ENCODE measurements around the gene CCDC178. TPM values are rescaled to one million over a fixed set of nuclear protein-coding genes. Genes with fewer than 3 reads are reported as not detected.
A peak's percentile ranks its signal among the peaks of the same experiment; 100 is the strongest.

CCDC178 gene
- 1 to 10 TPM in 1 of 4 donors, under 1 TPM in 1, not detected in 2; 0.73 to 1.1 TPM for total RNA-seq

GRCh38 chr18:33440060-33441043, at the start of gene CCDC178:
TSS of gene CCDC178 (minus strand) at chr18:33440721. CDS start at chr18:33412088, 28,633 bp downstream.
- intact Hi-C loops (cut with DNase I): no loop called here
- Histone ChIP-seq H3K27me3 (peaks cover 0 to 22% (median 0%) of the 10 kb centered on the region in 4 donors), H3K4me3 (peak within 1 kb of the TSS; percentile 34 to 74 (median 50)), H3K4me1 (peaks cover 0 to 15% (median 0%) of the 10 kb centered on the region in 3 donors), H3K36me3 (no peaks in the 10 kb centered on the region), H3K27ac (peak within 1 kb of the TSS in 3 of 4 donors; percentile 58 to 76 (median 73)), H3K9me3 (no peaks in the 10 kb centered on the region)
- DNase-seq: no peak
- 4 to 5% methylated on average over 42 to 47 of the region's 77 CpGs for WGBS, 2 donors
- TF ChIP-seq CTCF (IDR thresholded peaks at IDR 0.05) (peak in 5 of 6 experiments; percentile 8 to 39 (median 24)), POLR2A (IDR thresholded peaks at IDR 0.05) (no peak)

GRCh38 chr18:33483908-33484307, 43.4 kb upstream of the CCDC178 start:
- no peaks in the 10 kb centered on the region for H3K9me3 ChIP-seq
- H3K4me3 ChIP-seq: no peak overlapping the region
- WGBS, 2 donors: 54 to 68% methylated on average over 1 of the region's 1 CpG
- H3K36me3 ChIP-seq: no peaks in the 10 kb centered on the region
- no peaks in the 10 kb centered on the region for H3K27me3 ChIP-seq
- H3K4me1 ChIP-seq: no peaks in the 10 kb centered on the region
- intact Hi-C loops (cut with DNase I): no loop called here
- TF ChIP-seq CTCF (IDR thresholded peaks at IDR 0.05) (no peak), POLR2A (IDR thresholded peaks at IDR 0.05) (no peak)
- H3K27ac ChIP-seq: no peak overlapping the region
- no peak for DNase-seq

- no peak overlapping the region for H3K4me3 ChIP-seq
- H3K4me1 ChIP-seq: no peaks in the 10 kb centered on the region
- TF ChIP-seq CTCF (IDR thresholded peaks at IDR 0.05): no peak
- TF ChIP-seq POLR2A (IDR thresholded peaks at IDR 0.05): no peak
- H3K27me3 ChIP-seq: no peaks in the 10 kb centered on the region
- no peaks in the 10 kb centered on the region for H3K36me3 ChIP-seq
- 46 to 48% methylated on average over 3 of the region's 3 CpGs for WGBS, 2 donors
- no peak for DNase-seq
- no peak overlapping the region for H3K27ac ChIP-seq
- H3K9me3 ChIP-seq: no peaks in the 10 kb centered on the region
- intact Hi-C loops (cut with DNase I): no loop called here
Observed at GRCh38 chr18:33472509-33472908, 32.0 kb upstream of the CCDC178 start.

- no peaks in the 10 kb centered on the region for H3K27me3 ChIP-seq
- no peaks in the 10 kb centered on the region for H3K9me3 ChIP-seq
- no peak for TF ChIP-seq POLR2A (IDR thresholded peaks at IDR 0.05)
- no peak for TF ChIP-seq CTCF (IDR thresholded peaks at IDR 0.05)
- H3K4me3 ChIP-seq: no peak overlapping the region
- H3K27ac ChIP-seq: no peak overlapping the region
- intact Hi-C loops (cut with DNase I): no loop called here
- no peak for DNase-seq
- H3K4me1 ChIP-seq: no peaks in the 10 kb centered on the region
- no peaks in the 10 kb centered on the region for H3K36me3 ChIP-seq
- 87 to 94% methylated on average over 2 of the region's 2 CpGs for WGBS, 2 donors
Observed at GRCh38 chr18:33470216-33470615, 29.7 kb upstream of the CCDC178 start.

GRCh38 chr18:33469699-33470098, 29.2 kb upstream of the CCDC178 start:
- Histone ChIP-seq H3K9me3 (no peaks in the 10 kb centered on the region), H3K27me3 (no peaks in the 10 kb centered on the region), H3K27ac (no peak overlapping the region), H3K4me1 (no peaks in the 10 kb centered on the region), H3K4me3 (no peak overlapping the region), H3K36me3 (no peaks in the 10 kb centered on the region)
- intact Hi-C loops (cut with DNase I): no loop called here
- DNase-seq: no peak
- TF ChIP-seq POLR2A (IDR thresholded peaks at IDR 0.05): no peak
- TF ChIP-seq CTCF (IDR thresholded peaks at IDR 0.05): no peak
- WGBS, 2 donors: 81 to 84% methylated on average over 3 of the region's 3 CpGs

Measured in esophagus squamous epithelium (tissue), 5 donors.